ENCODE results near the gene LIN28A. TPM values are rescaled to one million over a fixed set of nuclear protein-coding genes. Genes with fewer than 3 reads are reported as not detected.

Gene LIN28A
- total RNA-seq, 1 experiment from 2014 or later = 1,289 TPM

DNA sequence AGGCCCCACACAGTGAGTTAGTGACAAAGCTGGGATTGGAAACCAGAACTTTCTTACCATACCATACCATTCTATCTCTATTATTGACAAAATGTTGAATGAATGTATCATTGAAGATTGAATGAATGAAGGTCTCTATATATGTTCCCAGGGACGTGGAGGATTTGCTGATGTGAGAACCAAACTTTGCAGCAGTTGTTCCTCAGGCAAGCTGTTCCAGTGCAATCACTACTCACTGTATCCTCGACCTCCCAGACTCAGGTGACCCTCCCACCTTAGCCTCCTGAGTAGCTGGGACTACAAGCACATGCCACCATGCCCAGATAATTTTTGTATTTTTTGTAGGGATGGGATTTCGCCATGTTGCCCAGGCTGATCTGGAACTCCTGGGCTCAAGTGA lies 11.6 kb upstream of the LIN28A start:
- H4K8ac ChIP-seq (replicated peaks; ENCODE audit: insufficient read length, low read depth, low read length) = no peak overlapping the region
- WGBS (ENCODE audit: extremely low coverage, insufficient read length, low lambda C conversion rate) = no CpG with 5 or more reads among the region's 3 CpGs
- peaks cover 0 to 4% of the 10 kb centered on the region in 2 experiments; a peak in 1 of 4 replicates for H3K4me1 Mint-ChIP-seq
- no peak overlapping the region for H2AK5ac ChIP-seq (ENCODE audit: insufficient read length, low read length)
- no peak overlapping the region for H3K27ac Mint-ChIP-seq
- no peak overlapping the region for H3T11ph ChIP-seq (ENCODE audit: low read length)
- H3K4me2 ChIP-seq (ENCODE audit: insufficient read depth, insufficient read length, low read length) = no peak overlapping the region
- no peak overlapping the region for H2BK15ac ChIP-seq (ENCODE audit: low read depth, low read length)
- no peak overlapping the region for H2BK20ac ChIP-seq (ENCODE audit: low read depth, low read length, poor library complexity, severe bottlenecking)
- no peak overlapping the region for H3K18ac ChIP-seq (ENCODE audit: insufficient read length, low read depth, low read length)
- no peak overlapping the region for H4K91ac ChIP-seq (ENCODE audit: insufficient read length, low read depth, low read length)
- H2BK5ac ChIP-seq (ENCODE audit: insufficient read length, low read length) = no peak overlapping the region
- no peak overlapping the region for H2BK12ac ChIP-seq (ENCODE audit: insufficient read length, low read depth, low read length)
- H3K36me3 Mint-ChIP-seq (ENCODE audit: insufficient read depth in 1 of 3, low read depth in 3 of 3) = no peaks in the 10 kb centered on the region
- no peak overlapping the region for H3K4ac ChIP-seq (ENCODE audit: low read depth, low read length)
- H3K27me3 Mint-ChIP-seq (ENCODE audit: low read depth) = no peaks in the 10 kb centered on the region
- H2AFZ ChIP-seq (ENCODE audit: low read length) = no peak overlapping the region
- H3K4me3 Mint-ChIP-seq = no peak overlapping the region
- H3K27me3 ChIP-seq (ENCODE audit: insufficient read depth, low read length) = no peaks in the 10 kb centered on the region
- no peaks in the 10 kb centered on the region for H3K9me3 ChIP-seq (ENCODE audit: control insufficient read depth, low read depth, low read length)
- H4K20me1 ChIP-seq (ENCODE audit: control insufficient read depth, insufficient read depth, insufficient read length) = no peaks in the 10 kb centered on the region
- H3K56ac ChIP-seq (ENCODE audit: insufficient read length, low read depth, low read length) = no peak overlapping the region
- H3K79me2 ChIP-seq (ENCODE audit: insufficient read depth, low read length) = no peaks in the 10 kb centered on the region
- no peak overlapping the region for H3K9ac ChIP-seq (ENCODE audit: extremely low read depth, insufficient read length, low read length)
- no peaks in the 10 kb centered on the region for H3K9me3 Mint-ChIP-seq
- no peak for DNase-seq
- no peaks in the 10 kb centered on the region for H3K4me1 ChIP-seq (ENCODE audit: insufficient read depth, low read length)
- no peaks in the 10 kb centered on the region for H3K23me2 ChIP-seq (ENCODE audit: insufficient read length, low read depth, low read length, poor library complexity, severe bottlenecking)
- H3K79me1 ChIP-seq (ENCODE audit: insufficient read depth, low read depth, low read length, poor library complexity, severe bottlenecking) = no peaks in the 10 kb centered on the region
- TF ChIP-seq, protein P1, sequence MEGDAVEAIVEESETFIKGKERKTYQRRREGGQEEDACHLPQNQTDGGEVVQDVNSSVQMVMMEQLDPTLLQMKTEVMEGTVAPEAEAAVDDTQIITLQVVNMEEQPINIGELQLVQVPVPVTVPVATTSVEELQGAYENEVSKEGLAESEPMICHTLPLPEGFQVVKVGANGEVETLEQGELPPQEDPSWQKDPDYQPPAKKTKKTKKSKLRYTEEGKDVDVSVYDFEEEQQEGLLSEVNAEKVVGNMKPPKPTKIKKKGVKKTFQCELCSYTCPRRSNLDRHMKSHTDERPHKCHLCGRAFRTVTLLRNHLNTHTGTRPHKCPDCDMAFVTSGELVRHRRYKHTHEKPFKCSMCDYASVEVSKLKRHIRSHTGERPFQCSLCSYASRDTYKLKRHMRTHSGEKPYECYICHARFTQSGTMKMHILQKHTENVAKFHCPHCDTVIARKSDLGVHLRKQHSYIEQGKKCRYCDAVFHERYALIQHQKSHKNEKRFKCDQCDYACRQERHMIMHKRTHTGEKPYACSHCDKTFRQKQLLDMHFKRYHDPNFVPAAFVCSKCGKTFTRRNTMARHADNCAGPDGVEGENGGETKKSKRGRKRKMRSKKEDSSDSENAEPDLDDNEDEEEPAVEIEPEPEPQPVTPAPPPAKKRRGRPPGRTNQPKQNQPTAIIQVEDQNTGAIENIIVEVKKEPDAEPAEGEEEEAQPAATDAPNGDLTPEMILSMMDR (conservative IDR thresholded peaks at IDR 0.05) = no peak
- H3K27ac ChIP-seq (ENCODE audit: insufficient read length, low read depth, low read length) = no peak overlapping the region
- H3K14ac ChIP-seq (ENCODE audit: insufficient read depth, low read length) = no peak overlapping the region
- no peak overlapping the region for H2BK120ac ChIP-seq (ENCODE audit: low read depth, low read length, poor library complexity, severe bottlenecking)
- H3K23ac ChIP-seq (ENCODE audit: insufficient read length, low read depth, low read length) = no peak overlapping the region
- no peak overlapping the region for H4K5ac ChIP-seq (ENCODE audit: insufficient read length, low read depth, low read length)
